Limb (tissue), 2 donors: ENCODE data around the gene TEX51.

Source experiments
- DNase-seq, 2 donors: peaks; one replicate each; pipeline ENCODE4 v3.0.0-alpha.2; 2016; ENCODE audit errors: extremely low spot score in 2 of 2

TEX51 gene

DNA sequence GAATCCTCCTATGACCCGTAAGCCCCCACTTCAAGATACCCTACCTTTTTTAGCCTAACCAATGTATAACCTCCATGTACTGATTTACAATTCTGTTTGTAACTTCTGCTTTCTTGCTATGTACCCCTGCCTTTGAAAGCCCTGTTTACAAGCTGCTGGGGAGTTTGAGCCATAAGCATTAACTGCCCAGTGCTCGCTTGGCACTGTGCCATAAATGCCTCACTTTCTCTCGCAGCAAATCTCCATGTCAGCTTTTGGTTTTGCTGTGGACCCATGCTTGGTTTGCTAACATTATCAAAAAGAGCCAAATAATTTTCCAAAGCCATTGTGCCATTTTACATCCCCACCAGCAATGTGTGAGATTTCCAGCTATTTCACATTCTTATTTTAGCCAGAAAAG lies 51.8 kb downstream of the TEX51 start:
- no peak for DNase-seq
